CD4-positive, alpha-beta memory T cell (primary cell): Measurements from ENCODE around the gene UPK3A. TPM values are rescaled to one million over a fixed set of nuclear protein-coding genes. Genes with fewer than 3 reads are reported as not detected.

Experiments
- CTCF ChIA-PET: fragments of 350-600 bp; sonication (Branson Sonifier 250); formaldehyde crosslinking; loops from one replicate; lab custom pipeline; 2021; ENCODE audit warnings: inconsistent platforms; ENCODE audit not compliant: partially characterized antibody; lab: Charles Lee
- POLR2A ChIA-PET: fragments of 350-600 bp; sonication (Branson Sonifier 250); formaldehyde crosslinking; loops from one replicate; lab custom pipeline; 2021; ENCODE audit not compliant: partially characterized antibody; lab: Charles Lee
- DNase-seq, 5 donors: peaks; one replicate each; pipeline versions ENCODE4 v3.0.0 to v3.0.0-alpha.2; 2020 to 2022; ENCODE audit warnings: mixed read lengths in 1 of 5
- H3K27ac ChIP-seq: one replicate; pipeline ENCODE4 v1.7.0; 2013; ENCODE audit warnings: low read depth, low read length
- H3K27me3 ChIP-seq: 2 replicates; pipeline ENCODE4 v1.7.0; 2013; ENCODE audit warnings: mild to moderate bottlenecking, low read length, moderate library complexity; ENCODE audit not compliant: insufficient read depth
- H3K36me3 ChIP-seq: 2 replicates; pipeline ENCODE4 v1.7.0; 2013; ENCODE audit warnings: mild to moderate bottlenecking, low read length, moderate library complexity; ENCODE audit not compliant: insufficient read depth
- H3K4me1 ChIP-seq: 2 replicates; pipeline ENCODE4 v1.7.0; 2013; ENCODE audit warnings: mild to moderate bottlenecking, low read length, moderate library complexity; ENCODE audit not compliant: insufficient read depth
- H3K4me3 ChIP-seq, 2 donors: one replicate each; pipeline ENCODE4 v1.7.0; 2013; ENCODE audit warnings: low read length in 2 of 2, mild to moderate bottlenecking in 1 of 2
- H3K9me3 ChIP-seq, 2 donors: one replicate each; pipeline ENCODE4 v1.7.0; 2013; ENCODE audit warnings: low read length in 2 of 2, control low read depth in 1 of 2; ENCODE audit not compliant: control insufficient read depth in 1 of 2
- H3K27ac Mint-ChIP-seq, 7 donors: one replicate each; pipeline ENCODE4 v1.8.0; 2020 to 2021; ENCODE audit warnings: mixed read lengths in 7 of 7, mild to moderate bottlenecking in 6 of 7, inconsistent platforms in 3 of 7, moderate library complexity in 3 of 7
- H3K27me3 Mint-ChIP-seq, 2 donors: one replicate each; pipeline ENCODE4 v1.8.0; 2020 to 2021; ENCODE audit warnings: mixed read lengths in 2 of 2
- H3K36me3 Mint-ChIP-seq, 2 donors: one replicate each; pipeline ENCODE4 v1.8.0; 2020 to 2021; ENCODE audit warnings: mixed read lengths in 2 of 2, inconsistent platforms in 1 of 2, mild to moderate bottlenecking in 1 of 2
- H3K4me1 Mint-ChIP-seq, 4 donors: one replicate each; pipeline ENCODE4 v1.8.0; 2020 to 2021; ENCODE audit warnings: mixed read lengths in 4 of 4, mild to moderate bottlenecking in 1 of 4
- H3K4me3 Mint-ChIP-seq, 8 donors: one replicate each; pipeline ENCODE4 v1.8.0; 2020 to 2021; ENCODE audit warnings: mixed read lengths in 8 of 8, mild to moderate bottlenecking in 7 of 8, moderate library complexity in 6 of 8, inconsistent platforms in 3 of 8
- H3K9me3 Mint-ChIP-seq, 8 donors: one replicate each; pipeline ENCODE4 v1.8.0; 2020 to 2021; ENCODE audit warnings: mixed read lengths in 8 of 8, mild to moderate bottlenecking in 5 of 8, inconsistent platforms in 3 of 8, moderate library complexity in 1 of 8
- intact Hi-C: fragments of 100-400 bp; cut with micrococcal nuclease; formaldehyde crosslinking; loops from one replicate; pipeline ENCODE4 v1.15.1; 2023
- polyA plus RNA-seq, 2 donors: library from polyadenylated mRNA; unstranded; fragments of 300-500 nt; fragmentation: Illumina TruSeq; gene quantifications; one replicate each; pipeline ENCODE4 v1.2.3, GENCODE V29; 2021
- total RNA-seq, 2 experiments: library from RNA; stranded (reverse); gene quantifications; one replicate each; pipeline ENCODE4 v1.2.3, GENCODE V29; 2021

Gene UPK3A
- total and polyA plus RNA-seq, 4 experiments from 2014 or later, result not detected

GRCh38 chr22:45239681-45240051 lies 45.1 kb upstream of the UPK3A start:
- H3K4me3 ChIP-seq, result peak overlapping the region in 1 of 2 donors; percentile 62
- peak overlapping the region; percentile 90 to 96 (median 92) for H3K4me3 Mint-ChIP-seq
- H3K27me3 ChIP-seq, result no peaks in the 10 kb centered on the region
- H3K27ac Mint-ChIP-seq, result peak overlapping the region in 3 of 7 donors; percentile 42 to 95 (median 85)
- peaks cover 8 to 49% (median 22%) of the 10 kb centered on the region in 4 donors for H3K4me1 Mint-ChIP-seq
- intact Hi-C loops, result loop anchor here (2.0 kb wide), 2 partner anchors 29 to 69 kb away; partner anchors contain the start of gene FAM118A
- H3K36me3 ChIP-seq, result no peaks in the 10 kb centered on the region
- peaks cover 0 to 1% (median 0%) of the 10 kb centered on the region in 8 donors for H3K9me3 Mint-ChIP-seq
- H3K4me1 ChIP-seq, result peaks cover 21% of the 10 kb centered on the region
- DNase-seq, result no peak
- no peaks in the 10 kb centered on the region for H3K9me3 ChIP-seq
- POLR2A ChIA-PET, result no interaction called here
- no peaks in the 10 kb centered on the region for H3K27me3 Mint-ChIP-seq
- CTCF ChIA-PET, result no interaction called here
- no peak overlapping the region for H3K27ac ChIP-seq
- H3K36me3 Mint-ChIP-seq, result peaks cover 0 to 20% of the 10 kb centered on the region in 2 donors

- Mint-ChIP-seq H3K27me3 (no peaks in the 10 kb centered on the region), H3K4me1 (peaks cover 9 to 49% (median 22%) of the 10 kb centered on the region in 4 donors), H3K9me3 (peaks cover 0 to 1% (median 0%) of the 10 kb centered on the region in 8 donors), H3K36me3 (peaks cover 0 to 20% of the 10 kb centered on the region in 2 donors), H3K4me3 (peak overlapping the region; percentile 90 to 96 (median 92)), H3K27ac (peak overlapping the region; percentile 85 to 95 (median 90))
- intact Hi-C loops, result loop anchor here (2.0 kb wide), 2 partner anchors 29 to 69 kb away; partner anchors contain the start of gene FAM118A
- Histone ChIP-seq H3K27ac (peak overlapping the region; percentile 36), H3K27me3 (no peaks in the 10 kb centered on the region), H3K4me1 (peaks cover 21% of the 10 kb centered on the region), H3K36me3 (no peaks in the 10 kb centered on the region), H3K9me3 (no peaks in the 10 kb centered on the region), H3K4me3 (peak overlapping the region; percentile 57 to 62)
- POLR2A ChIA-PET, result no interaction called here
- DNase-seq, result peak in 1 of 5 donors; percentile 26
- CTCF ChIA-PET, result no interaction called here
Measured at GRCh38 chr22:45240104-45240809, 44.5 kb upstream of the UPK3A start.

GRCh38 chr22:45240810-45241631 lies 43.7 kb upstream of the UPK3A start, which contains the start of gene KIAA0930:
KIAA0930 (minus strand) TSS chr22:45240894; CDS start chr22:45240703, 191 bp downstream.
- Mint-ChIP-seq H3K27me3 (no peaks in the 10 kb centered on the region), H3K4me3 (peak within 1 kb of the TSS; percentile 90 to 96 (median 92)), H3K4me1 (peaks cover 10 to 51% (median 22%) of the 10 kb centered on the region in 4 donors), H3K27ac (peak within 1 kb of the TSS; percentile 87 to 96 (median 90)), H3K9me3 (peaks cover 0 to 1% (median 0%) of the 10 kb centered on the region in 8 donors), H3K36me3 (peaks cover 0 to 20% of the 10 kb centered on the region in 2 donors)
- peak; percentile 67 to 88 (median 73) for DNase-seq
- H3K36me3 ChIP-seq, result no peaks in the 10 kb centered on the region
- peak within 1 kb of the TSS; percentile 36 for H3K27ac ChIP-seq
- intact Hi-C loops, result loop anchor here (2.0 kb wide), 2 partner anchors 28 to 68 kb away; partner anchors contain the start of gene FAM118A
- H3K27me3 ChIP-seq, result no peaks in the 10 kb centered on the region
- ChIA-PET POLR2A (interaction anchor here (1.2 kb wide), 1 partner anchor 78 kb away, joined by 3 read pairs; the partner anchor contains the start of gene NUP50), CTCF (no interaction called here)
- H3K9me3 ChIP-seq, result no peaks in the 10 kb centered on the region
- peak within 1 kb of the TSS; percentile 57 to 62 for H3K4me3 ChIP-seq
- peaks cover 21% of the 10 kb centered on the region for H3K4me1 ChIP-seq

- H3K36me3 Mint-ChIP-seq, result peaks cover 0 to 13% of the 10 kb centered on the region in 2 donors
- H3K4me1 Mint-ChIP-seq, result peaks cover 17 to 59% (median 21%) of the 10 kb centered on the region in 4 donors
- no peaks in the 10 kb centered on the region for H3K27me3 Mint-ChIP-seq
- H3K36me3 ChIP-seq, result no peaks in the 10 kb centered on the region
- peak overlapping the region in 3 of 7 donors; percentile 36 to 96 (median 78) for H3K27ac Mint-ChIP-seq
- ChIA-PET CTCF (no interaction called here), POLR2A (no interaction called here)
- peaks cover 0 to 1% (median 0%) of the 10 kb centered on the region in 8 donors for H3K9me3 Mint-ChIP-seq
- no peak overlapping the region for H3K27ac ChIP-seq
- no peak for DNase-seq
- no peaks in the 10 kb centered on the region for H3K9me3 ChIP-seq
- intact Hi-C loops, result no loop called here
- H3K4me3 Mint-ChIP-seq, result peak overlapping the region in 3 of 8 donors; percentile 31 to 79 (median 74)
- H3K27me3 ChIP-seq, result no peaks in the 10 kb centered on the region
- H3K4me3 ChIP-seq, result no peak overlapping the region
- H3K4me1 ChIP-seq, result peaks cover 23% of the 10 kb centered on the region
Measured at GRCh38 chr22:45242778-45243191, 42.0 kb upstream of the UPK3A start.

GRCh38 chr22:45244916-45245315 lies 39.8 kb upstream of the UPK3A start:
- Mint-ChIP-seq H3K27me3 (no peaks in the 10 kb centered on the region), H3K4me3 (no peak overlapping the region), H3K27ac (peak overlapping the region in 3 of 7 donors; percentile 1 to 48 (median 39)), H3K36me3 (peaks cover 0 to 4% of the 10 kb centered on the region in 2 donors), H3K9me3 (peaks cover 0 to 1% (median 0%) of the 10 kb centered on the region in 8 donors), H3K4me1 (peaks cover 4 to 48% (median 16%) of the 10 kb centered on the region in 4 donors)
- Histone ChIP-seq H3K4me1 (peaks cover 16% of the 10 kb centered on the region), H3K36me3 (no peaks in the 10 kb centered on the region), H3K9me3 (no peaks in the 10 kb centered on the region), H3K4me3 (no peak overlapping the region), H3K27me3 (no peaks in the 10 kb centered on the region), H3K27ac (no peak overlapping the region)
- POLR2A ChIA-PET, result no interaction called here
- intact Hi-C loops, result loop anchor here (5.0 kb wide), 1 partner anchor 83 kb away; the partner anchor contains the start of gene NUP50
- DNase-seq, result no peak
- CTCF ChIA-PET, result interaction anchor here (0.9 kb wide), 1 partner anchor 23 kb away, joined by 3 read pairs; no protein-coding TSS in a partner anchor

GRCh38 chr22:45246060-45246985 lies 38.4 kb upstream of the UPK3A start:
- peak overlapping the region in 2 of 8 donors; percentile 40 to 80 for H3K4me3 Mint-ChIP-seq
- ChIA-PET CTCF (interaction anchor here (0.6 kb wide), 1 partner anchor 1139 kb away, joined by 3 read pairs; no protein-coding TSS in a partner anchor), POLR2A (interaction anchor here (0.6 to 1.9 kb wide), 3 partner anchors 50 to 103 kb away, joined by 4 to 5 read pairs (median 5); partner anchors contain the start of gene NUP50)
- Histone ChIP-seq H3K4me1 (peaks cover 9% of the 10 kb centered on the region), H3K36me3 (no peaks in the 10 kb centered on the region), H3K27me3 (no peaks in the 10 kb centered on the region), H3K27ac (no peak overlapping the region), H3K4me3 (no peak overlapping the region), H3K9me3 (no peaks in the 10 kb centered on the region)
- H3K36me3 Mint-ChIP-seq, result no peaks in the 10 kb centered on the region
- no peaks in the 10 kb centered on the region for H3K27me3 Mint-ChIP-seq
- H3K4me1 Mint-ChIP-seq, result peaks cover 0 to 39% (median 14%) of the 10 kb centered on the region in 4 donors
- DNase-seq, result no peak
- intact Hi-C loops, result loop anchor here (5.0 kb wide), 1 partner anchor 84 kb away; the partner anchor contains the start of gene NUP50
- H3K9me3 Mint-ChIP-seq, result peaks cover 0 to 1% (median 0%) of the 10 kb centered on the region in 8 donors
- H3K27ac Mint-ChIP-seq, result peak overlapping the region in 4 of 7 donors; percentile 70 to 91 (median 84)
